H1 (cell line): ENCODE results near the gene CIAO2B. TPM values are rescaled to one million over a fixed set of nuclear protein-coding genes. Genes with fewer than 3 reads are reported as not detected.

Source experiments
- CTCF ChIA-PET: fragments of 300-600 bp; sonication (Branson Sonifier 250); formaldehyde crosslinking; loops from one replicate; lab custom pipeline; 2021; ENCODE audit not compliant: partially characterized antibody; lab: Charles Lee
- POLR2A ChIA-PET: fragments of 300-600 bp; sonication (Branson Sonifier 250); formaldehyde crosslinking; loops from one replicate; lab custom pipeline; 2021; ENCODE audit warnings: inconsistent platforms; ENCODE audit not compliant: partially characterized antibody; lab: Charles Lee
- DNase-seq, 2 experiments: peaks; one replicate each; pipeline versions ENCODE4 v3.0.0 to v3.0.0-alpha.2; 2010 to 2022; ENCODE audit warnings: low spot score in 2 of 2, low read depth in 1 of 2, mixed read lengths in 1 of 2
- FAIRE-seq: peaks from 2 replicates; lab custom pipeline; 2011; peaks lifted over from hg19 to GRCh38; lab: Jason Lieb, UNC
- H2AFZ ChIP-seq: 2 replicates; pipeline ENCODE4 v1.8.1; 2012; ENCODE audit warnings: low read length, inconsistent platforms
- H2AK5ac ChIP-seq: 2 replicates; pipeline ENCODE4 v1.6.1; 2013; ENCODE audit warnings: low read depth, low read length
- H2BK120ac ChIP-seq: replicated peaks from 2 replicates; pipeline ENCODE3; 2013; ENCODE audit warnings: low read depth, low read length, inconsistent platforms
- H2BK12ac ChIP-seq: 2 replicates; pipeline ENCODE4 v1.6.1; 2013; ENCODE audit warnings: low read depth, low read length
- H2BK15ac ChIP-seq: 2 replicates; pipeline ENCODE4 v1.6.1; 2013; ENCODE audit warnings: low read length
- H2BK20ac ChIP-seq: 2 replicates; pipeline ENCODE4 v1.6.1; 2013; ENCODE audit warnings: low read length
- H2BK5ac ChIP-seq: 2 replicates; pipeline ENCODE4 v1.6.1; 2013; ENCODE audit warnings: low read depth, low read length
- H3K14ac ChIP-seq: 2 replicates; pipeline ENCODE4 v1.6.1; 2013; ENCODE audit warnings: inconsistent platforms; ENCODE audit not compliant: insufficient read length
- H3K18ac ChIP-seq: 2 replicates; pipeline ENCODE4 v1.6.1; 2013; ENCODE audit warnings: low read length; ENCODE audit errors: extremely low read depth
- H3K23ac ChIP-seq: 2 replicates; pipeline ENCODE4 v1.6.1; 2013; ENCODE audit warnings: inconsistent platforms; ENCODE audit not compliant: insufficient read length
- H3K23me2 ChIP-seq: 2 replicates; pipeline ENCODE4 v1.6.1; 2013; ENCODE audit warnings: low read depth, low read length
- H3K27ac ChIP-seq: 2 replicates; pipeline ENCODE4 v1.6.1; 2011; ENCODE audit warnings: low read depth, low read length, inconsistent platforms
- H3K27me3 ChIP-seq, 4 experiments: replicated peaks in 1 of 4; 1 replicate in 1 of 4; 2 replicates in 3 of 4; pipeline versions ENCODE4 v1.6.1 to v1.8.1; 2011 to 2013; ENCODE audit warnings: low read length in 3 of 4, mild to moderate bottlenecking in 3 of 4, inconsistent platforms in 2 of 4, mixed read lengths in 2 of 4, moderate library complexity in 1 of 4; ENCODE audit not compliant: control insufficient read depth in 3 of 4, insufficient read depth in 3 of 4; ENCODE audit errors: extremely low read depth in 1 of 4
- H3K36me3 ChIP-seq, 4 experiments: 2 replicates each; pipeline versions ENCODE4 v1.6.1 to v1.8.1; 2011 to 2013; ENCODE audit warnings: mild to moderate bottlenecking in 4 of 4, low read length in 3 of 4, moderate library complexity in 2 of 4, control low read depth in 1 of 4, inconsistent platforms in 1 of 4; ENCODE audit not compliant: insufficient read depth in 4 of 4, control insufficient read depth in 2 of 4
- H3K4ac ChIP-seq: replicated peaks from 2 replicates; pipeline ENCODE3; 2013; ENCODE audit warnings: low read length, low read depth, mixed read lengths, inconsistent platforms; ENCODE audit not compliant: insufficient read length
- H3K4me1 ChIP-seq, 4 experiments: replicated peaks in 1 of 4; 1 replicate in 1 of 4; 2 replicates in 3 of 4; pipeline versions ENCODE4 v1.6.1 to v1.8.1; 2011 to 2013; ENCODE audit warnings: low read length in 3 of 4, inconsistent platforms in 2 of 4, mixed read lengths in 1 of 4; ENCODE audit not compliant: insufficient read depth in 4 of 4, control insufficient read depth in 3 of 4
- H3K4me2 ChIP-seq, 2 experiments: 2 replicates each; pipeline versions ENCODE4 v1.6.1 to v1.8.1; 2011 to 2013; ENCODE audit warnings: low read depth in 2 of 2, low read length in 2 of 2, control low read depth in 1 of 2, inconsistent platforms in 1 of 2, mild to moderate bottlenecking in 1 of 2; ENCODE audit not compliant: insufficient read depth in 1 of 2
- H3K4me3 ChIP-seq, 4 experiments: fragments of 200-600, 300-600 bp in 1 of 4; sonication (generic), shearing (Covaris generic), sonication (Bioruptor Twin) in 1 of 4; 2 replicates each; pipeline versions ENCODE4 v1.5.1 to v1.8.1; 2011 to 2016; ENCODE audit warnings: low read length in 4 of 4, low read depth in 3 of 4, control low read depth in 2 of 4, inconsistent platforms in 2 of 4, mild to moderate bottlenecking in 2 of 4, mixed read lengths in 1 of 4, moderate library complexity in 1 of 4; ENCODE audit not compliant: insufficient read depth in 2 of 4; ENCODE audit errors: extremely low read depth in 1 of 4
- H3K56ac ChIP-seq: replicated peaks from 2 replicates; pipeline ENCODE3; 2013; ENCODE audit warnings: low read depth, mild to moderate bottlenecking, mixed read lengths, low read length, inconsistent platforms; ENCODE audit not compliant: insufficient read length
- H3K79me1 ChIP-seq: 2 replicates; pipeline ENCODE4 v1.6.1; 2013; ENCODE audit warnings: low read depth, low read length, control low read depth
- H3K79me2 ChIP-seq, 2 experiments: 2 replicates each; pipeline versions ENCODE4 v1.6.1 to v1.8.1; 2012 to 2013; ENCODE audit warnings: low read length in 2 of 2, mild to moderate bottlenecking in 2 of 2, inconsistent platforms in 1 of 2; ENCODE audit not compliant: insufficient read depth in 2 of 2, control insufficient read depth in 1 of 2
- H3K9ac ChIP-seq, 4 experiments: replicated peaks in 1 of 4; 1 replicate in 1 of 4; 2 replicates in 3 of 4; pipeline versions ENCODE4 v1.6.1 to v1.8.1; 2011 to 2013; ENCODE audit warnings: low read depth in 3 of 4, low read length in 3 of 4, control low read depth in 2 of 4, mild to moderate bottlenecking in 2 of 4, moderate library complexity in 2 of 4, inconsistent platforms in 1 of 4; ENCODE audit errors: extremely low read depth in 1 of 4
- H3K9me3 ChIP-seq, 2 experiments: 2 replicates each; pipeline versions ENCODE4 v1.6.1 to v1.8.1; 2012 to 2013; ENCODE audit warnings: mild to moderate bottlenecking in 2 of 2, moderate library complexity in 2 of 2, control low read depth in 1 of 2, inconsistent platforms in 1 of 2, low read depth in 1 of 2, low read length in 1 of 2, mixed read lengths in 1 of 2; ENCODE audit not compliant: insufficient read depth in 2 of 2
- H4K20me1 ChIP-seq, 2 experiments: replicated peaks in 1 of 2; 2 replicates each; pipeline versions ENCODE3 to v1.8.1; 2011 to 2013; ENCODE audit warnings: inconsistent platforms in 2 of 2, low read length in 2 of 2, mild to moderate bottlenecking in 1 of 2; ENCODE audit not compliant: insufficient read depth in 2 of 2, control insufficient read depth in 1 of 2
- H4K5ac ChIP-seq: 2 replicates; pipeline ENCODE4 v1.6.1; 2013; ENCODE audit warnings: low read length, low read depth, mixed read lengths, inconsistent platforms; ENCODE audit not compliant: insufficient read length
- H4K8ac ChIP-seq: 2 replicates; pipeline ENCODE4 v1.8.0; 2013; ENCODE audit warnings: mild to moderate bottlenecking, moderate library complexity, low read length, inconsistent platforms; ENCODE audit not compliant: insufficient read depth; ENCODE audit errors: extremely low read depth
- H4K91ac ChIP-seq: replicated peaks from 2 replicates; pipeline ENCODE3; 2013; ENCODE audit warnings: low read length, mixed read lengths, inconsistent platforms; ENCODE audit not compliant: insufficient read length
- BRCA1 ChIP-seq: IDR thresholded peaks from 2 replicates; pipeline ENCODE4 v1.6.1; 2012; ENCODE audit warnings: low read depth, low read length, improper control_type of control experiment
- RBBP5 ChIP-seq: IDR thresholded peaks from 2 replicates; pipeline ENCODE4 v1.7.1; 2012; ENCODE audit warnings: low read depth, mild to moderate bottlenecking, inconsistent platforms, low read length, moderate library complexity, borderline replicate concordance
- RXRA ChIP-seq: IDR thresholded peaks from 2 replicates; pipeline ENCODE4 v1.6.1; 2011; ENCODE audit warnings: low read depth, mild to moderate bottlenecking, low read length, moderate library complexity; ENCODE audit not compliant: insufficient read depth
- SAP30 ChIP-seq: fragments of 300-600 bp; sonication (generic); IDR thresholded peaks from 2 replicates; pipeline ENCODE4 v1.7.1; 2012; ENCODE audit warnings: low read length, moderate library complexity, mild to moderate bottlenecking, inconsistent platforms; ENCODE audit not compliant: insufficient read depth, insufficient replicate concordance
- SRF ChIP-seq: IDR thresholded peaks from 2 replicates; pipeline ENCODE4 v1.6.1; 2011; ENCODE audit warnings: mild to moderate bottlenecking, low read depth, low read length, moderate library complexity
- whole genome bisulfite sequencing, 2 experiments: shearing (Covaris generic) in 1 of 2; methylation state at CpG; one replicate each; pipeline versions ENCODE4 v1.1.6 to v1.1.7; 2013 to 2015; ENCODE audit warnings: low lambda C conversion rate in 2 of 2, mixed read lengths in 2 of 2, inconsistent platforms in 1 of 2, low coverage in 1 of 2, missing lambda C conversion rate in 1 of 2; ENCODE audit not compliant: insufficient replicate concordance in 2 of 2, insufficient coverage in 1 of 2, insufficient read length in 1 of 2; ENCODE audit errors: extremely low coverage in 1 of 2, missing lambda C conversion rate in 1 of 2; 5-methylcytosine and 5-hydroxymethylcytosine counted together
- polyA plus RNA-seq, 7 experiments: library from polyadenylated mRNA; depleted of rRNA in 3 of 7; stranded (reverse) in 5 of 7; unstranded in 2 of 7; fragments of >200 nt in 5 of 7; fragments of 200-250 nt in 2 of 7; gene quantifications; 1 replicate in 5 of 7; 2 replicates in 1 of 7; 4 replicates in 1 of 7; pipeline versions ENCODE4 v1.2.1 to v1.2.3, GENCODE V29; 2011 to 2013; ENCODE audit warnings: missing spikeins in 2 of 7, mixed read lengths in 2 of 7
- total RNA-seq: library from RNA; stranded (reverse); fragmentation: NEBNext Ultra II Directional; extraction: Animal tissue kit (Norgen Biotek cat#: 25700); gene quantifications from 2 replicates; pipeline ENCODE4 v1.2.1, GENCODE V29; 2021

CIAO2B gene
- total and polyA plus RNA-seq, 2 of the 8 experiments (the other 6 are each of a cell fraction or from before 2014, with no cell fraction given): 65.6 to 248 TPM

GRCh38 chr16:66933776-66934137, 445 bp downstream of the CIAO2B start:
- FAIRE-seq (no peak), DNase-seq (no peak)
- TF ChIP-seq RXRA: no peak
- no peak for TF ChIP-seq BRCA1
- TF ChIP-seq RBBP5: no peak
- no peak for TF ChIP-seq SRF
- TF ChIP-seq SAP30: peak; percentile 63
- H3K23ac ChIP-seq: no peak overlapping the region
- H3K27me3 ChIP-seq: peaks cover 0 to 9% (median 6%) of the 10 kb centered on the region in 4 experiments; a peak in 4 of 7 replicates
- ChIA-PET POLR2A (interaction anchor here (0.9 to 1.8 kb wide), 3 partner anchors 14 to 252 kb away, joined by 3 to 5 read pairs (median 3); partner anchors contain the start of gene PDP2), CTCF (interaction anchor here (1.1 to 5.5 kb wide), 8 partner anchors 12 to 102 kb away, joined by 3 to 44 read pairs (median 8); partner anchors contain the start of gene CES3)
- H3K14ac ChIP-seq: no peak overlapping the region
- H3K4ac ChIP-seq: no peak overlapping the region
- H3K18ac ChIP-seq: no peak overlapping the region
- 6% methylated on average over 11 of the region's 12 CpGs; no CpG with 5 or more reads in 1 of the 2 experiments for WGBS, 2 experiments
- peak overlapping the region; percentile 79 to 92 (median 90) for H3K4me3 ChIP-seq
- no peak overlapping the region; the same call in 1 of the 2 replicates for H2BK12ac ChIP-seq
- no peaks in the 10 kb centered on the region for H3K9me3 ChIP-seq
- H3K23me2 ChIP-seq: peaks cover 15% of the 10 kb centered on the region; the same call in 1 of the 2 replicates
- H2AK5ac ChIP-seq: no peak overlapping the region
- H4K8ac ChIP-seq: no peak overlapping the region
- H3K4me1 ChIP-seq: peaks cover 0 to 9% (median 5%) of the 10 kb centered on the region in 4 experiments; a peak in 4 of 7 replicates
- no peak overlapping the region for H2BK120ac ChIP-seq
- H2BK15ac ChIP-seq: no peak overlapping the region
- H3K9ac ChIP-seq: peak overlapping the region; percentile 58 to 78 (median 61)
- H4K91ac ChIP-seq: peak overlapping the region; percentile 53
- peaks cover 0 to 3% (median under 1%) of the 10 kb centered on the region in 4 experiments; a peak in 3 of 8 replicates for H3K36me3 ChIP-seq
- H3K79me1 ChIP-seq: peaks cover 2% of the 10 kb centered on the region; the same call in 1 of the 2 replicates
- no peak overlapping the region for H4K5ac ChIP-seq
- no peak overlapping the region for H2BK5ac ChIP-seq
- H4K20me1 ChIP-seq: peaks cover 2 to 9% of the 10 kb centered on the region in 2 experiments
- no peak overlapping the region for H3K56ac ChIP-seq
- peak overlapping the region; percentile 89 to 99 for H3K4me2 ChIP-seq
- no peak overlapping the region for H2BK20ac ChIP-seq
- no peaks in the 10 kb centered on the region; a peak in 1 of 4 replicates for H3K79me2 ChIP-seq
- peak overlapping the region; percentile 74; the same call in 1 of the 2 replicates for H2AFZ ChIP-seq
- no peak overlapping the region for H3K27ac ChIP-seq
